ENCODE results near the gene PRKG1. TPM values are rescaled to one million over a fixed set of nuclear protein-coding genes. Genes with fewer than 3 reads are reported as not detected.

Gene PRKG1
- total and polyA plus RNA-seq, 2 of the 8 experiments (the other 6 are each of a cell fraction or from before 2014, with no cell fraction given), result 4.2 to 15.2 TPM

DNA sequence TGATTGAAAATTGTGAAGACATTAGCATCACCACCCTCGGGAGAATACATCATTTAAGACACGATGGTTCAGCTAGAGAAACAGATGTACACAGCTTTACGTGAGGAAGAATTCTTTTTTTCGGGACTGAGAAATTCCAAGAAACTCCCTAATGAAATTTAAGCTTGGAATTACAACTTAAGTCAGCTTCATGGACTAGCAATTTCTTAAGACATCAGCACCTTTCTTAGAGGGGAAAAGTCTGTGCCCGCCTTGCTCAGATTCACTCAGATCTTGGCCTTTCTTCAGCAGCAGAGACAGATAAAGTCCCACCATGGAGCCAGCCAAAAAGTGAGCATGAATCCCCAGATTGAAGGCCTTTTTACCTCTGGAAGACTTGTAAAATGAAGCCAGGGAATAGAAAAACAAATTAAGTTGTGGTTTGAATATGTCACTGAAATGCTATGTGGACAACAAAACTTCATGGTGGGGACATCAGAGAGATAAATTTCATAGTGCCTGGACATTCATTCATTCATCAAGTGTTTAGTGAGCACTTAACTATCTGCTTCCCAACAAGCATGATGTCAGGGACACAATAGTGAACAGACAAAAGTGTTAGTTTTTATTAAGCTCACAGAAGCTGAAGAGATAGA is 32.1 kb downstream of the PRKG1 start (continued):
- TF ChIP-seq GTF2F1 (IDR thresholded peaks at IDR 0.05; ENCODE audit: borderline replicate concordance, low read depth, low read length) (no peak), GABPA (IDR thresholded peaks at IDR 0.05; ENCODE audit: borderline replicate concordance, insufficient read depth, low read length) (no peak), JUND (IDR thresholded peaks at IDR 0.05; ENCODE audit: low read length) (no peak)

Measured in H1 (cell line).